NCI-H2081 treated with DMSO at 0.1 percent for 48 hours (cell line): ENCODE data around the gene WFIKKN1.

Experiments used
- DNase-seq: peaks from one replicate; lab custom pipeline; 2025; lab: John Stamatoyannopoulos, UW

The WFIKKN1 gene

GRCh38 chr16:657487-657886, 26.7 kb downstream of the WFIKKN1 start:
- DNase-seq = no peak

DNA sequence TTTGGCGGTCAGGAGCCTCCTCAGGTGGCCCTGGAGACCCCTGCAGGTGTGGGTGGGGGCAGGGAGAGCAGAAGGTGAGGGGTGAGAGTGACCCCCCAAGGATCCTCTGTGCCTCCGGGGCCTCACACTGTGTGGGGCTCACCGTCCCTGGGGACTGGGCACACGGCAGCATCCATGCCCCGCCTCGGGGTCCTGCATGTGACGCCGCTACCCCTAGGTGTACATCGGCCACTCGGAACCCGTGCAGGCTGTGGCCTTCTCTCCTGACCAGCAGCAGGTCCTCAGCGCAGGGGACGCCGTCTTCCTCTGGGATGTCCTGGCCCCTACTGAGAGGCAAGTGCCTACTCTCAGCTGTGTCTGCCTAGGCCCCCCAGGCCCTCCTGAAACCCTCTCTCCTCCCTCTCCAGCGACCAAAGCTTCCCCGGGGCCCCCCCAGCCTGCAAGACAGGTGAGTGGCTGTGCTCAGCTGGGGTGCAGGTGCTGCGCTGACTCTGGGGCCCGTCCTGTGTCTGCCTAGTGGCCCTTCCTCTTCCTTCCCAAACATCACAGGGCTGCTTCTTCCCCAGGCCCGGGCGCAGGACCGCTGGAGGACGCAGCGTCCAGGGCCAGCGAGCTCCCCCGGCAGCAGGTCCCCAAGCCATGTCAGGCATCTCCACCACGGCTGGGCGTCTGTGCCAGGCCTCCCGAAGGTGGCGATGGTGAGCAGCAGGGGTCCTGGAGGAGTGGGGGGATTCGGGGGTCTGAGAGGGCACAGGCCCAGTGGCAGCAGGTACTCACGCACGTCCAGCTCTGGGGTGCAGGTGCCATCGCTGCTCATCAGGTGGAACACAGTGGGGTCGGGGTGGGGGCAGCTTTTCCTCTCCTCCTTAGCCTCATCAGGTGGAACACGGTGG, 28.1 kb downstream of the WFIKKN1 start:
- no peak for DNase-seq

GRCh38 chr16:659618-660017, 28.8 kb downstream of the WFIKKN1 start:
- no peak for DNase-seq

DNA sequence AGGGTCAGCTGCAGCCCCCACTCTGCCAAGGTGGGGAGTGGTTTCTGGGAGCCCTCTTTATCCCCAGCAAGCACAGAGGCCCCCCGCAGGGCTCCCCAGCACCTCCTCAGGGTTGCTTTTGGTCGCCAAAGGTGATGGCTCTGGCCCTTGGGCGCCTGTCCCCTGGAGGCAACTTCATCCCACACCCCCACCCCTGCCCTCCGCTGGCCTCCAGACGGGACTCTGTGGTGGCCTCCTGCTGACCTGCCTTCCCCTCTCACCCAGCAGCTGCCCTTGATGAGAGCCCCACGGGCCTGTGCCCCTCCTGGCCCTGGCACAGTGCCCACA, 29.3 kb downstream of the WFIKKN1 start:
- no peak for DNase-seq

GRCh38 chr16:660459-661183, 29.8 kb downstream of the WFIKKN1 start:
- DNase-seq = no peak

GRCh38 chr16:661184-661821, 30.5 kb downstream of the WFIKKN1 start:
- DNase-seq = no peak

DNA sequence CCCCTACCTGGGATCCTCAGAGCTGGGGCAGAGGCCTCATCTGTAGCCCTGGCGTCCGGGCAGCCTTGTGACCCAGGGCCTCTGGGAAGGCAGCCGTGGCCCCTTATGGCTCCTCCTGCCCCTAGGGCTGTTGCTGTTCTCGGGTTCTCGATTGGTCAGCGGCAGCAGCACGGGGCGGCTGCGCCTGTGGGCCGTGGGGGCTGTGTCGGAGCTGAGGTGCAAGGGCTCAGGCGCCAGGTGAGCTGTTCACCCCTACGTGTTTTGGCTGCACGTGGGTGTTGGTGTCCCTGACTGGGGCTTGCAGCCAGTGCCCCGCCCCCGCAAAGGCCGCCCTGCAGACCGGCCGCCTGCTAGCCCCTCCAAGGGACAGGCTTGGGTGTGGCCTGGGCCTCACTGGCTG, 31.3 kb downstream of the WFIKKN1 start:
- no peak for DNase-seq

- DNase-seq = no peak
These were observed 31.8 kb downstream of the WFIKKN1 start for GRCh38 chr16:662597-662996.

- no peak for DNase-seq
These were observed 35.8 kb downstream of the WFIKKN1 start for GRCh38 chr16:666572-666971.

DNA sequence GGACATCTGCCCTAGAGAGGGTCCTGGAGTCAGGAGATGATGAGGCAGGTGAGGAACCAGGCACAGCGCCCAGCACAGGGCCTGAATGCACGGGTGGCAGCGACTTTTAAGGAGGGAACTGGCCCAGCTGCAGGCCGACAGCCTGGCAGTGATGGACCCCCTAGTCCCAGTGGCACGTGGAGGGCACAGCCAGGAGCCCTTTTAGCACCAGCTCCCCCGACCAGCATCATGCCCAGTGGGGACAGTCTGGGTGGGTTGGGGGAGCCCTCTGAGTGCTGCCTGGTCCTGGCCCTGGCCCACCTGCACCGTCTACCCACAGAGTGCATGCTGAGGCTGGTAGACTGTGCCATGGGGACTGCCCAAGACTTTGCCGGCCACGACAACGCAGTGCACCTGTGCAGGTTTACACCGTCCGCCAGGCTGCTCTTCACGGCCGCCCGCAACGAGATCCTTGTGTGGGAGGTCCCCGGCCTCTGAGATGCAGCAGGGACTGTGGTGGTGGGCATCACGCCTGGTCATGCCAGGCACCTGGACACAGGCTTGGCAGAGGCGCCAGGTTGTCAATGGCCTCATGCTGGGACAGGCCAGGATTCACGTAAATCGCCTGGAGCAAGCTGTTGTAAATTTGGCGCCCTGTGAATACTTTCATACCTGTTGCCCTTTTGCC, 36.5 kb downstream of the WFIKKN1 start:
- no peak for DNase-seq

- DNase-seq = peak; percentile 32
These were observed 37.2 kb downstream of the WFIKKN1 start, which contains the start of gene RHOT2 for GRCh38 chr16:667780-668518. RHOT2 (plus strand) TSS chr16:668132; CDS start chr16:668200, 68 bp downstream.

DNA sequence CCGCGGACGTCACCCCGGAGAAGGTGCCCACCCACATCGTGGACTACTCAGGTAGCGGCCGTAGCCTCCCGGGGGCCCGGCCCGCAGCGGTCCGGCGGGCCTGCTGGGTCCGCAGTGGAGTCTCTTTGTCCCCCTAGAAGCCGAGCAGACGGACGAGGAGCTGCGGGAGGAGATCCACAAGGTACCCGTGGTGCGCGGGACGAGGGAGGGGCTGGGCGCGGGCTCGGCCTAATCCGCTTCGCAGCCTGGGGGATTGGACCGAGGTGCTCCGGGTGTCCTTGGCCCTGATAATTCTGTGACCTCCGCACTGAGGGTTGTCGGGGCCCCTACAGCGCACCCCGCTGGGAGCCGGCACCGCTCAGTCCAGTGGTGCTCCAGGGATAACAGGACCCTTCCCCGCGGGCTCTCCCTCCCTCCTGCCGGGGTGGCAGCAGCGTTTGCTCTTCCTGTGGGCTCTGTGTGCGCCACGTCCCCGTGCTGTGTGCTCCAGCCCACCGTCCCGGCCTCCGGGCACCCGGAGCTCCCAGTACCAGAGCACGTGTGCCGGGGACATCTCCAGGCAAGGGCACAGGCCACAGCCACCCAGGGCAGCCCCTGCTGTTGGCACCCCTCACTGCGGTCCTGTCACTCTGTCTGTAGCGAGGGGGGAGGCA, 37.9 kb downstream of the WFIKKN1 start:
- no peak for DNase-seq

DNA sequence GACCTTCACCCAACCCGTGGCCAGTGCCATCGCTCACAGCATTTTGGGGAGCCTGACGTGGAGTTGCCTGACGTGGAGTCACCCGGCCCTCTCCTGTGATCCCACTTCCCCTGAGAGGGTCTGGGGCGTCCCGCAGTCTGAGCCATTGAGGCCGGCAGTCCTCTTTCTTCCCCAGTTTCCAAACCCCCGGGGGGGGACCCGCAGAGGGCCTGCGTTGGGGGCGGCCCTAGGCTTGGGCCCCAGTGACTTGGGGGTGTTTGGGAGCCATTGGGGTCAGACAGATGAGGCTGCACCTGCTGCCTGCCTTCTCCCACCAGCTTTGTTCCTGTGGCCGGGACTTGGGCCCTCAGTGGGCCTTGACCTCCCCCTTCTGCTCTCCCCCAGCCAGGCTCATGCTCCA, 38.9 kb downstream of the WFIKKN1 start:
- no peak for DNase-seq

DNA sequence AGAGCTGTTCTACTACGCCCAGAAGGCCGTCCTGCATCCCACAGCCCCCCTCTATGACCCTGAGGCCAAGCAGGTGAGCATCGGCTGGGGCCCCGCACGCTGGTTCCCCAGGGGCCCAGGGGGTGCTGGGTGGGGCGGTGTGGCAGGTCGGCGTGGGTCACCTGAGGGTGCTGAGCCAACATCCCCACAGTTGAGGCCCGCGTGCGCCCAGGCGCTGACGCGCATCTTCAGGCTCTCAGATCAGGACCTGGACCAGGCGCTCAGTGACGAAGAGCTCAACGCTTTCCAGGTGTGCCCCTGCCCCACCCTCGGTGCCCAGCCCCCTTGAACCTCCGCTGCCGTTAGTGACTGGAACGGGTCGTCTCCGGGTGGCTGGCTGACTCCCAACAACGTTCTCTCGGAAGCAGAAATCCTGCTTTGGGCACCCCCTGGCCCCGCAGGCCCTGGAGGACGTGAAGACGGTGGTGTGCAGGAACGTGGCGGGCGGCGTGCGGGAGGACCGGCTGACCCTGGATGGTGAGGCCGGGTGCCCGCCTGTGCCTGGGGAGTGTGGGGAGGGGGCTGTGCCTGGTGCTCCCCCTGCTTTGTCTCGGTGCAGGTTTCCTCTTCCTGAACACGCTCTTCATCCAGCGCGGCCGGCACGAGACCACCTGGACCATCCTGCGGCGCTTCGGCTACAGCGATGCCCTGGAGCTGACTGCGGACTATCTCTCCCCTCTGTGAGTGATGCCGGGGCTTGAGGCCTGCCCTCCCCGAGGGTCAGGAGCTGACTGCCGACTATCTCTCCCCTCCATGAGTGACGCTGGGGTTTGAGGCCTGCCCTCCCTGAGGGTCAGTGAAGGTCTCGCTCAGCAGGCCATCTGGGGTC, 39.9 kb downstream of the WFIKKN1 start:
- DNase-seq = no peak

DNA sequence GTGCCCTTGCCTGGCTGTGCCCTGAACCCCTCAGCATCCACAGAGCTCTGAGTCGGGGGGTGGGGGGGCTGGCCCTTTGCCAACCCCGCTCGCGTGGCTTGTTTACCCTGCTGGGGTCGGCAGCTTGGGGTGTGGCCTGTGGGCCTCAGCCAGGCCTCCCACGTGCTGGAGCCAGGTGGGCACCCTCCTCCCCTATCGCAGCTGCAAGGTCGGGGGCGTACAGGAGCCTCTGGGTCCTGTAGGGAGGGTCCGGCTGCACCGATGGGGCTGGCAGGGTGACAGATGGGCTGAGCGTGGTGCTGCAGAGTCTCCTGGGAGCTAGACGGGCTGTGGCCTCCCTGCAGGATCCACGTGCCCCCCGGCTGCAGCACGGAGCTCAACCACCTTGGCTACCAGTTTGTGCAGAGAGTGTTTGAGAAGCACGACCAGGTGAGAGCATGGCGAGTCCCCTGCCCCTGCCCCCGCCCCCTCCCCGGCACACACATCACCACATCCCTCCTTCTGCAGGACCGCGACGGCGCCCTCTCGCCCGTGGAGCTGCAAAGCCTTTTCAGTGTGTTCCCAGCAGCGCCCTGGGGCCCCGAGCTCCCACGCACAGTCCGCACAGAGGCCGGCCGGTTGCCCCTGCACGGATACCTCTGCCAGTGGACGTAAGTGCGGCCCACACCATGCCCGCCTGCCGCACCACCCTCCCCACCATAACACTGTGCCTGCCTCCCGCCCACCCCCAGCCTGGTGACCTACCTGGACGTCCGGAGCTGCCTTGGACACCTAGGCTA, 40.8 kb downstream of the WFIKKN1 start:
- no peak for DNase-seq

DNA sequence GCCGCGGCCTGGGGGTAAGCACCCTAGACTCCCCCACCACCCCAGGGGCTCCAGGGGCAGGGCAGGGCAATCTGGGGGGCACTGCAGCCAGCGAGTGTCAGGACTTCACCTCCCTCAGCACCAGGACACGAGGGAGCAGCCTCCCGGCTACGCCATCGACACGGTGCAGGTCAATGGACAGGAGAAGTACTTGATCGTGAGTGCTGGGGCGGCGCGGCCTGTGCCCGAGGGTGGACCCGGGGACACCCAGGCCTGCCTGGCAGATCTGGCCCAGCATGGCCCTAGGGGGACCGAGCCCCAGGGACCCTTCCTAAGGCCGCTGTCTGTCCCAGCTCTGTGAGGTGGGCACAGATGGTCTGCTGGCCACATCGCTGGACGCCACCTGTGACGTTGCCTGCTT, 41.6 kb downstream of the WFIKKN1 start:
- DNase-seq = no peak

- DNase-seq = no peak
These were observed 42.1 kb downstream of the WFIKKN1 start for GRCh38 chr16:672851-673250.

DNA sequence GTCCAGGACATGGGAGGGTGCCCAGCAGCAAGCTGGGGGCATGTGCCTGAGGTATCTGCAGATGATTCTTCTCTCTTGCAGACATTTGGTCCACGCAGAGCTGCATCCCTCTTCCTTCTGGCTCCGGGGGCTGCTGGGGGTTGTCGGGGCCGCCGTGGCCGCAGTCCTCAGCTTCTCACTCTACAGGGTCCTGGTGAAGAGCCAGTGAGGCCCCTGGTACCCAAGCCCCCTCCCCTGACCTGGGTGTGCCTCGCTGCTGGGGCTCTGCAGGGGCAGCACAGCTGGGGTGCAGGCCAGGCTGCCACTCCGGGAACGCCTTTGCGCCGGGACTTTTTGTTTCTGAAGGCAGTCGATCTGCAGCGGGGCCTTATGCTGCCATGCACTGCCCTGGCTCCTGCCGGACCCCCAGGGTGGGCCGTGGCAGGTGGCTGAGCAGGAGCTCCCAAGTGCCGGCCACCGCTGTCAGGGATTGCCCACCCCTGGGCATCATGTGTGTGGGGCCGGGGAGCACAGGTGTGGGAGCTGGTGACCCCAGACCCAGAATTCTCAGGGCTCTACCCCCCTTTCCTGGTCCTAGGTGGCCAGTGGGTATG, 42.7 kb downstream of the WFIKKN1 start:
- no peak for DNase-seq
